Measurements from ENCODE around the gene ENO2. TPM values are rescaled to one million over a fixed set of nuclear protein-coding genes. Genes with fewer than 3 reads are reported as not detected.

ENO2 gene
- 20.1 and 29.3 TPM in 2 replicates for total RNA-seq

DNA sequence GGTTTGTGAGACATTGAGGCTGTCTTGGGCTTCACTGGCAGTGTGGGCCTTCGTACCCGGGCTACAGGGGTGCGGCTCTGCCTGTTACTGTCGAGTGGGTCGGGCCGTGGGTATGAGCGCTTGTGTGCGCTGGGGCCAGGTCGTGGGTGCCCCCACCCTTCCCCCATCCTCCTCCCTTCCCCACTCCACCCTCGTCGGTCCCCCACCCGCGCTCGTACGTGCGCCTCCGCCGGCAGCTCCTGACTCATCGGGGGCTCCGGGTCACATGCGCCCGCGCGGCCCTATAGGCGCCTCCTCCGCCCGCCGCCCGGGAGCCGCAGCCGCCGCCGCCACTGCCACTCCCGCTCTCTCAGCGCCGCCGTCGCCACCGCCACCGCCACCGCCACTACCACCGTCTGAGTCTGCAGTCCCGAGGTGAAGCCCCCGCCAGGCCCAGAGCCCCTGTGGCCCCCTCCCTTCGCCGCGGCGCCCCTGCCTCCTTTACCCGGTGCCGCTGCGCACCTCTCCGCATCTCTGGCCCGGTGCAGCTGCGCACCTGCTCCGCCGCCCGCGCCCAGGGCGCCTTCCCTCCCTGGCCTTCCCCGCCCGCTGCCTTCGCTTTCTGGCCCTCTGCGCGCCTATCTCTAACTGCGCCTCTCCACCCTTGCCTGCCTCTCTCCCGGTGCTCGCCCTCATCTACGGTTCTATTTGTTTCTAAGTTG lies at the start of gene ENO2:
TSS of gene ENO2 (plus strand) at position 335 of the 701 bp plus-strand sequence. CDS start 1,253 bp downstream, outside the sequence.

DNA sequence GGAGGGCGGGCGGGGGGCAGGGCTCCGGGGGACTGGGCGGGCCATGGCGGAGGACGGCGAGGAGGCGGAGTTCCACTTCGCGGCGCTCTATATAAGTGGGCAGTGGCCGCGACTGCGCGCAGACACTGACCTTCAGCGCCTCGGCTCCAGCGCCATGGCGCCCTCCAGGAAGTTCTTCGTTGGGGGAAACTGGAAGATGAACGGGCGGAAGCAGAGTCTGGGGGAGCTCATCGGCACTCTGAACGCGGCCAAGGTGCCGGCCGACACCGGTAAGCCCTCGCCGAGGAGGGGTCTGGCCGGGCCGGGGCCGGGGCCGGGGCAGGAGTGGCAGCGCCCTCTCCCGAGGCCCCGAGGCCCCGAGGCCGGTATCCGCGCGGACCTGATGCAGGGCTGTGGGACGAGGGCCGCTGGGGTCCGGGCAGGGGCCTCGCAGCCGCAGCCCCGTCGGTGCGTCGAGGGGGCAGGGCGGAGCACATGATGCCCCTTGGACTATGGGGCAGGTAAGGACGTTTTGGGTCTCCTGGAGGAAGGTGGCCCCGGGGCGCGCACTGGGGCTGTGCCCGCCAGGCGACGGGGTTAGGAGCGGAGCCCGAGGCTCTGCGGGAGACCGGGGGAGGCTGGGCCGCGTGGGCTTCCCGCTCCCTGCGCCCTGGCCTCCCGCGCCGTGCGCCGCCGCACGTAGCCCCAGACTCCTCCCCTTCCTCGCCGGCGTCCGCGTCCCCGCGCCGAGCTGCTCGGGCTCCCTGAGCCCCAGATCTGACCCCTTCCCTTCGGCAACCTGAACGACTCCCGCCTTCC lies 46.8 kb upstream of the ENO2 start, which contains the start of gene TPI1:
TSS of gene TPI1 (plus strand) at position 119 of the 798 bp plus-strand sequence. CDS start at position 155, 36 bp downstream.

DNA sequence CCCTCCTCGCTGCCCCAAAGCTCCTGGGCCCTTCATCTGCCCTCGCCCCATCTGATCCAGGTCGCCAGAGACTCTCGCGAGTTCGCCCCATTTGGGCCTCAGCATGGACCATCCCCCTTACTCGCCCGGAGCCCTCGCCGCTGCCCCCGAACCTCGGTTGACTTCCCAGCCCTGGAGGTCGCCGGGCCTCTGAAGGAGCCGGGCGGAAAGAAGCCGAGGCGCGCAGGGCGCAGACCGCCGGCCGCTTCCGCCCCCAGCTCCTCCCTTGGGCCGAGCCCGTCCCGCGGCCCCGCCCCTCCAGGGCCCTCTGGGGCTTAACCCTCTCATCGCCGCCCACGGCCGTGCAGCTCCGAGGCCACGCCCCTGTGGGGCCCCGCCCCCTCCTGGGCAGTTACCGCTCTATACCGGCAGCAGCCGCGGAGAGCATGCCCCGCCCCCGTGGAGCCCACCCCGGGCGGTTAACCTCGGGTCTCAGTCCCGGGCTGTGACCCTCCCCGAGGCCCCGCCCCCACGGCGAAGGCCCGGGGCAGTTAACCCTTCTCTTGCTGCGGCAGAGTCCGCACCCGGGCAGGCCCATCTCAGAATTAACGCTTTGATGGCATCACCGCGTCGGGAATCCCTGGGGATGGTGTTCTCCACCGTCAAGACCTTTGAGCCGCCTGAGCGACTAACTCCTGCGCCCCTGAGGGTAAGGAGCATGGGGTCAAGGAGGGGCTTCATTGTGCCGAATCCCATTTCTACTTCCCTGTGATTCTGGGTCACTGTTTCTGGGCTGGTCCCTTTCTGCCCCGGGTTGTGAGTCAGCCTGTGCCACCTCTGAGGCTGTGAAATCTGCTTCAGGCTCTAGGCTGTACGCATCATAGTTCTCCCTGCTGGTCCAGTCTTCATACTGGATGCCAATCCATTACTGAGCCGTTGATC lies 41.0 kb upstream of the ENO2 start, which contains the start of gene SPSB2:
TSS of gene SPSB2 (minus strand) at position 210 of the 921 bp plus-strand sequence. CDS start 402 bp downstream, outside the sequence.

DNA sequence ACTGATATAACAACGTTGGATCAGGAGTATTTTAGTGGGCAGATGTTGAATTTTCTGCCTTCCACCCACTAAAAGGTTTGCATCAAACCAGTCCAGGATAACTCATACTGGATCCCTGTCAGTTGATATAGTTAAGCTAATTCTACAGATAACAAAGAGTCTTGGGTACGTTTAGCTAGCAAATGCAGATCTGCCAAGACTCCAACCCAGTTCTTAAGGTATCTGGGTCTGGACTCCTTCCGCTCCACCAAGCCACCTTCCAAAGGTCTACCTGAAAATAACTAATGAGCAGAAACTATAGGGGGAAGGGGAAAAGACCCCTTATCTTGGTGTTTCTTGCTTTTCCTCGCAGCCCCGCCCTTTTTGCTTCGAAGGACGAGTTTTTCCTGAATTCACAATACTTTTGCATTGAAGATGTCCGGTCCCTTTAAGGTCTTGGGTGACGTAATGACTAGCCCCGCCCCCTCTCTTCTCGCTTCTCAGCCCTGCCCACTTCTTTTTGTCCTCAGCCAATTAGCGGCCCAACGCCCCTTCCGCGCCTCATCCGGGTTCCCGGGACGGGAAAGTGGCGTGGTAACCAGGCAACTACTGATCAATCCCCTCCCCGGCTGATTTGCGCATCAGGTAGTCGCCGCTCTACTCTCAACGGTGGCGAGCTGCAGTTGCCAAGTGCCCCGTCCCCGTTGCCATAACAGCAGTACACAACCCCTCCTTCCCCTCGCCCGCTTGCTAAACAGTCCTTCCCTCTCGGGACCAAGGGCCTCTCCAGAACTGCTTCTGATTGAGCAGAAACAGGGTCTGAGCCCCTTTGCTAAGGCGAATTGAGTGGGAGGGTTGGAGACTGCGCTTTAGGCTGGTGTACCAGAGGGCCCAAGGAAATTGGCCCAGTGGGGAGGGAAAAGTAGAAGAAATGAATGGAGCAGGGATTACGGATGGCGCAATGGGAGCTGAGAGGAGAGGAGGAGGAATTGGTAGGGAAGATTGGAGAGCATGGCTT lies 9.8 kb upstream of the ENO2 start, which contains the start of gene LRRC23:
TSS of gene LRRC23 (plus strand) at position 543 of the 997 bp plus-strand sequence. CDS start 812 bp downstream, outside the sequence.

DNA sequence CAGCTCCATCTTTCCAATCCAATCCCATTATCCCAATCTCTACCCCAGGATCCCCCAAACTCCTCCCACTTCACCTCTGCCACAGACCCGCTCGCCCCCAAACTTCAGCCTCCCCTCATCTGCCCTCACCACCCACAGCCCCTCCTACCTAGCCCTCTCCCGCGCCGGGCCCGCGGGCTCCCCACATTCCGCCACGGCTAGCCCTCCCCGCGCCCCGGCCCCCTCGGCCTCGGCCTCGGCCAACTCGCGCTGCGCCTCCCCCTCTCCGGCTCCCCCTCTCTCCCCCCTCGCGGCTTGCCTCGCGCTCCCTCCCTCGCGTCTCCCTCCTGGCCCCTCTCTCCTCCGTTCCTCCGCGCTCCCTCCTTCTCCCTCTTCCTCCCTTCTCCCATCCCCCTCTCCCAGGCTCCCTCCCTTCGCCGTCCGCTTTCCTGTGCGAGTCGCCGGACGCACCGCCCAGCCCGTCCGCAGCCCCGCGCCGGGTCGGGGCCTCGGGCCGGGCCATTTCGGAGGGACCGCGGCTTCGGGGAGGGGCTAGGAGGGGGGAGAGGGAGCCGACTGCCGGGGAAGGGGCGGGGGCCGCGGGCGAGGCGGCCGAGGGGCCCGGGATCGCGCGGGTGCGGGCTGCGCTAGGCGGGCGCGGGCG lies 13.1 kb downstream of the ENO2 start, which contains the start of gene ATN1:
TSS of gene ATN1 (plus strand) at position 581 of the 643 bp plus-strand sequence. CDS start 6,043 bp downstream, outside the sequence.

DNA sequence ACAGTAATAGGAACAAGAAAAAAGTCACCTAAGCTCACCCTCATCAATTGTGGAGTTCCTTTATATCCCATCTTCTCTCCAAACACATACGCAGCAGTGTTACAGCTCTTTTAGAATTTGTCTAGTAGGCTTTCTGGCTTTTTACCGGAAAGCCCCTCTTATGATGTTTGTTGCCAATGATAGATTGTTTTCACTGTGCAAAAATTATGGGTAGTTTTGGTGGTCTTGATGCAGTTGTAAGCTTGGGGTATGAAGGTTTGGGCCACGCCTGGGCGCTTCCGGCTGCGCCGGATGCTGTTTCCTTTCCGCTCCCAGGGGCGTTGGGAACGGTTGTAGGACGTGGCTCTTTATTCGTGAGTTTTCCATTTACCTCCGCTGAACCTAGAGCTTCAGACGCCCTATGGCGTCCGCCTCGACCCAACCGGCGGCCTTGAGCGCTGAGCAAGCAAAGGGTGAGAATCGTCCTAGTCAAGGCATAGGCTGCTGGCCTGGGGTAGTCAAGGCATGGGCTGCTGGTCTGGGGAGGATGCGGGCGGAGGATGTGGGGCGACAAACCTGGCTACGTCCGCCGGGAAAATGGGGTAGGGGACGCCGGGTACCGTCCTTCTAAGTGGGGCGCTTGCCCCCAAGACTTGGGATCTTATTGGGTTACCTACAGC lies 29.5 kb downstream of the ENO2 start, which contains the start of the genes C12orf57 and RNU7-1:
TSS of gene C12orf57 (plus strand) at position 301 of the 659 bp plus-strand sequence. CDS start at position 401, 100 bp downstream.
TSS of gene RNU7-1 (plus strand) at position 95 of the 659 bp plus-strand sequence.

DNA sequence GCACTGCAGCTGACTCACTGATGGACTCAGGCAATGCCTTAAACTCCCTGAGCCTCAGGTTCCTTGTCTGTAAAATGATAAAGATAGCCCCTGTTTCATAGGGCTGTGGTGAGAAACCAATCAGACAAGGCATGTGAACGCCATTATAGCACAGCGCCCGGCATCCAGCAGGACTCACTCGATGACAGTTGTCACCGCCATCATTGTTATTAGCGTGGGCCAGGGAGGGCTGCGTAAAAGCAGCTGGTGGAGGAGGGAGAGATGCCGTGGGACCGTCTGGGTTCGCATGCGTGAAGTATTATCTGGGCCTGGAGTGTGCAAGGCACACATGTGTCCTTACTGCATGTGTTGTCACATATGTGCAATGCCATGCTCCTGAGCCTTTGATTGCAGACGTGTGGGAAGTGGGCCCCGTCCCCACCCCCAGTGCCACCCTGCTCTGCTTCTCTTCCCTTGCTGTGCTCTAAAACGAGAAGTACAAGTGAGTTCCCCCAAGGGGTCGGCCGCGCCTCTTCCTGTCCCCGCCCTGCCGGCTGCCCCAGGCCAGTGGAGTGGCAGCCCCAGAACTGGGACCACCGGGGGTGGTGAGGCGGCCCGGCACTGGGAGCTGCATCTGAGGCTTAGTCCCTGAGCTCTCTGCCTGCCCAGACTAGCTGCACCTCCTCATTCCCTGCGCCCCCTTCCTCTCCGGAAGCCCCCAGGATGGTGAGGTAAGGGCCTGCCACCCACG lies 36.6 kb downstream of the ENO2 start, which contains the start of gene PTPN6:
TSS of gene PTPN6 (plus strand) at position 546 of the 730 bp plus-strand sequence. CDS start at position 703, 157 bp downstream.

Other genes with a start within 250 kb of the ENO2 start
- gene ZNF384, start 225.2 kb upstream of the ENO2 start, total RNA-seq = 12.7 and 13.2 TPM in 2 replicates
- gene PIANP, start 213.8 kb upstream of the ENO2 start, total RNA-seq = 0.33 and 1.0 TPM in 2 replicates
- 83.2 and 106 TPM in 2 replicates for gene COPS7A, start 190.5 kb upstream of the ENO2 start, total RNA-seq
- gene MLF2, start 161.4 kb upstream of the ENO2 start, total RNA-seq = 178 and 182 TPM in 2 replicates
- gene PTMS, start 148.2 kb upstream of the ENO2 start, total RNA-seq = 39.2 and 99.2 TPM in 2 replicates
- gene LAG3, start 142.1 kb upstream of the ENO2 start, total RNA-seq = 0.15 and 0.17 TPM in 2 replicates
- 0.15 and 2.2 TPM in 2 replicates for gene CD4, start 125.1 kb upstream of the ENO2 start, total RNA-seq
- 6.1 and 6.8 TPM in 2 replicates for gene GPR162, start 92.8 kb upstream of the ENO2 start, total RNA-seq
- 121 and 150 TPM in 2 replicates for gene P3H3, start 86.2 kb upstream of the ENO2 start, total RNA-seq
- 1.7 and 2.9 TPM in 2 replicates for gene GNB3, start 73.7 kb upstream of the ENO2 start, total RNA-seq
- 3.3 and 25.9 TPM in 2 replicates for gene CDCA3, start 63.3 kb upstream of the ENO2 start, total RNA-seq
- 97.8 and 134 TPM in 2 replicates for gene USP5, start 62.4 kb upstream of the ENO2 start, total RNA-seq
- gene TPI1, start 47.0 kb upstream of the ENO2 start, total RNA-seq = 1,080 and 1,447 TPM in 2 replicates
- 6.3 and 14.1 TPM in 2 replicates for gene SPSB2, start 41.3 kb upstream of the ENO2 start, total RNA-seq
- gene LRRC23, start 9.8 kb upstream of the ENO2 start, total RNA-seq = 13.2 and 14.9 TPM in 2 replicates
- 16.9 and 31.9 TPM in 2 replicates for gene ATN1, start 13.4 kb downstream of the ENO2 start, total RNA-seq
- not detected in 2 replicates for gene RNU7-1, start 29.2 kb downstream of the ENO2 start, total RNA-seq
- gene C12orf57, start 29.4 kb downstream of the ENO2 start, total RNA-seq = 61.5 and 94.6 TPM in 2 replicates
- under 0.01 TPM in 1 of 2 replicates, not detected in the other for gene PTPN6, start 36.8 kb downstream of the ENO2 start, total RNA-seq
- gene PHB2, start 56.1 kb downstream of the ENO2 start, total RNA-seq = 176 and 184 TPM in 2 replicates
- gene EMG1, start 56.3 kb downstream of the ENO2 start, total RNA-seq = 35.2 and 55.0 TPM in 2 replicates
- gene LPCAT3, start 103.9 kb downstream of the ENO2 start, total RNA-seq = 15.1 and 17.9 TPM in 2 replicates
- gene C1S, start 146.1 kb downstream of the ENO2 start, total RNA-seq = 307 and 827 TPM in 2 replicates
- gene C1R, start 177.9 kb downstream of the ENO2 start, total RNA-seq = 159 and 432 TPM in 2 replicates
- 50.2 and 82.0 TPM in 2 replicates for gene C1RL, start 194.6 kb downstream of the ENO2 start, total RNA-seq
- gene RBP5, start 214.3 kb downstream of the ENO2 start, total RNA-seq = 0.33 TPM in 1 of 2 replicates, not detected in the other
- gene CLSTN3, start 215.8 kb downstream of the ENO2 start, total RNA-seq = 19.4 and 25.9 TPM in 2 replicates